Type B pancreatic cell (in vitro differentiated cells): ENCODE measurements around the gene ZAP70. TPM values are rescaled to one million over a fixed set of nuclear protein-coding genes. Genes with fewer than 3 reads are reported as not detected.

ENCODE experiments used
- DNase-seq: peaks from one replicate; pipeline ENCODE4 v3.0.0; 2021; ENCODE audit warnings: mixed read lengths; ENCODE audit not compliant: unreplicated experiment; ENCODE audit errors: extremely low spot score
- H3K27ac Mint-ChIP-seq: 2 replicates; pipeline ENCODE4 v1.8.0; 2021; ENCODE audit warnings: mild to moderate bottlenecking, mixed read lengths
- H3K27me3 Mint-ChIP-seq: 2 replicates; pipeline ENCODE4 v1.8.0; 2021; ENCODE audit warnings: mixed read lengths
- H3K36me3 Mint-ChIP-seq: 2 replicates; pipeline ENCODE4 v1.8.0; 2021; ENCODE audit warnings: mixed read lengths
- H3K4me1 Mint-ChIP-seq: one replicate; pipeline ENCODE4 v1.8.0; 2021; ENCODE audit warnings: mixed read lengths; ENCODE audit not compliant: unreplicated experiment
- H3K4me3 Mint-ChIP-seq: 2 replicates; pipeline ENCODE4 v1.8.0; 2021; ENCODE audit warnings: mild to moderate bottlenecking, mixed read lengths
- H3K9me3 Mint-ChIP-seq: 2 replicates; pipeline ENCODE4 v1.8.0; 2021; ENCODE audit warnings: mixed read lengths
- total RNA-seq: library from RNA; stranded (reverse); gene quantifications from 2 replicates; pipeline ENCODE4 v1.2.1, GENCODE V29; 2021; ENCODE audit warnings: low replicate concordance
- TF ChIP-seq, protein P1 (sequence below): fragments of 200-600 bp; sonication (generic); conservative IDR thresholded peaks from 2 replicates; pipeline ENCODE4 v1.5.0; 2021; ENCODE audit warnings: antibody characterized with exemption, mild to moderate bottlenecking

The ZAP70 gene
- total RNA-seq, 1 donor from 2014 or later, result 2.5 TPM

- Mint-ChIP-seq H3K27ac (peak overlapping the region; percentile 40), H3K4me3 (no peak overlapping the region), H3K27me3 (peaks cover 3% of the 10 kb centered on the region), H3K36me3 (no peaks in the 10 kb centered on the region), H3K9me3 (no peaks in the 10 kb centered on the region), H3K4me1 (peaks cover 37% of the 10 kb centered on the region)
- TF ChIP-seq, protein P1, sequence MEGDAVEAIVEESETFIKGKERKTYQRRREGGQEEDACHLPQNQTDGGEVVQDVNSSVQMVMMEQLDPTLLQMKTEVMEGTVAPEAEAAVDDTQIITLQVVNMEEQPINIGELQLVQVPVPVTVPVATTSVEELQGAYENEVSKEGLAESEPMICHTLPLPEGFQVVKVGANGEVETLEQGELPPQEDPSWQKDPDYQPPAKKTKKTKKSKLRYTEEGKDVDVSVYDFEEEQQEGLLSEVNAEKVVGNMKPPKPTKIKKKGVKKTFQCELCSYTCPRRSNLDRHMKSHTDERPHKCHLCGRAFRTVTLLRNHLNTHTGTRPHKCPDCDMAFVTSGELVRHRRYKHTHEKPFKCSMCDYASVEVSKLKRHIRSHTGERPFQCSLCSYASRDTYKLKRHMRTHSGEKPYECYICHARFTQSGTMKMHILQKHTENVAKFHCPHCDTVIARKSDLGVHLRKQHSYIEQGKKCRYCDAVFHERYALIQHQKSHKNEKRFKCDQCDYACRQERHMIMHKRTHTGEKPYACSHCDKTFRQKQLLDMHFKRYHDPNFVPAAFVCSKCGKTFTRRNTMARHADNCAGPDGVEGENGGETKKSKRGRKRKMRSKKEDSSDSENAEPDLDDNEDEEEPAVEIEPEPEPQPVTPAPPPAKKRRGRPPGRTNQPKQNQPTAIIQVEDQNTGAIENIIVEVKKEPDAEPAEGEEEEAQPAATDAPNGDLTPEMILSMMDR, result no peak
- no peak for DNase-seq
Observed at GRCh38 chr2:97715951-97716694, 2.7 kb downstream of the ZAP70 start.

DNA sequence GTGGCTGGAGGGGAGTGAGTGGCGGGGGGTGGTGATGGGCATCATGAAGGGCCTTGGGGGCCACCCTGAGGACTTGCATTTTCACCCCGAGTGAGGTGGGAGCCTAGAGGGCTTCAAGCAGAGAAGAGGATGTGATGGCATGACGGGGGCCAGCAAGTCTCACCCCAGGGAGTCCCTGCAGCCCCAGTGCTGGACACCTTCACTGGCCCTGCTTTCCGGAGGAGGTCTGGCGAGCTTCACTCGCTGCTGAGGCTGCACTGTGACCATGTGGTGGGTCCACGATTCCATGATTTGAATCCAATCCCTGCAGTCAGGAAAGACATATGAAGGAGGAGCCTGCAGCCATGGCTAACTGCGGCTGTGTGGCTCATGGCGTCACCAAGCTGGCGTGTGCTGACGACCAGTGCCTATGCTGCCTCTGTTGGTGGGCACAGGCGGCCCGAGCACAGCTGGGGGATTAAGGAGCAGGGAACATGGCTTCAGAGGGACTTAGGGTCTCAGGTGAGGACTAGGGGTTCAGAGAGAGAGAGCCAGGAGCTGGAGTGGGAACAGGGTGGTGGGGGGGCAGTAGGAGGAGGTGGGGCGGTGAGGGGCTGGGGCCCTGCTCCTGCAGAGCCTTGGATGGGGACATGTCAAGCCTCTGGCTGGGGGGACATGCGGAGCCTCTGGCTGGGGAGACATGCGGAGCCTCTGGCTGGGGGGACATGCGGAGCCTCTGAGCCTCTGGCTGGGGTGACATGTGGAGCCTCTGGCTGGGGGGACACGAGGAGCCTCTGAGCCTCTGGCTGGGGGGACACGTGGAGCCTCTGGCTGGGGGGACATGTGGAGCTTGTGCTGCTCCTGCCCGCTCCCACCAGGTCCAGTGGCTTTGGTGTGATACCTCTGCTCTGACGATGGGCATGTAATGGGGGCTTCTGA lies 3.6 kb downstream of the ZAP70 start:
- H3K27ac Mint-ChIP-seq, result no peak overlapping the region

DNA sequence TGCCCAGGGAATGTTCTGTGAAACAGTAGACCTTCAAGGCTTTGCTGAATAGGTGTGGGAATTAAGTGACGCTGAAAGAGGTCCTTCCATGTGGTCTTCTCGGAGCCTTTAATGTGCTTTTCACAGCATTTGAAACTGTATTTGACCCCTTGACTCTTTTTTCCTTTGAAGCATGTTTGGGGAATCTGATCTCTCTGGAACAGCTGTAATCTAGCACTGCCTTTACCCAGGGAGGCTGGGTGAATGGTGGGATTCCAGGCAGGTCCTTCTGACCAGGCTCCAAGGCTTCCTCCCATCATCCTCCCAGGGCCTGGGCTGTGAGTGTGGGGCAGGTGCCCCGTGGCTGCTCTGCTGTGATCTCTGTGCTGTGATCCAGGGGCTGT lies 4.2 kb downstream of the ZAP70 start:
- TF ChIP-seq, protein P1, result no peak
- no peak overlapping the region for H3K4me3 Mint-ChIP-seq
- no peaks in the 10 kb centered on the region for H3K9me3 Mint-ChIP-seq
- H3K27me3 Mint-ChIP-seq, result no peaks in the 10 kb centered on the region
- H3K4me1 Mint-ChIP-seq, result peaks cover 26% of the 10 kb centered on the region
- DNase-seq, result no peak
- H3K36me3 Mint-ChIP-seq, result no peaks in the 10 kb centered on the region
- H3K27ac Mint-ChIP-seq, result no peak overlapping the region

More for the DNA sequence above, 3.6 kb downstream of the ZAP70 start:
- Mint-ChIP-seq H3K27me3 (no peaks in the 10 kb centered on the region), H3K4me3 (no peak overlapping the region), H3K4me1 (peaks cover 31% of the 10 kb centered on the region), H3K36me3 (no peaks in the 10 kb centered on the region), H3K9me3 (no peaks in the 10 kb centered on the region)
- no peak for DNase-seq
- TF ChIP-seq, protein P1, result no peak

GRCh38 chr2:97718051-97718882 lies 4.9 kb downstream of the ZAP70 start:
- H3K4me3 Mint-ChIP-seq, result no peak overlapping the region
- H3K9me3 Mint-ChIP-seq, result no peaks in the 10 kb centered on the region
- no peak overlapping the region for H3K27ac Mint-ChIP-seq
- no peaks in the 10 kb centered on the region for H3K36me3 Mint-ChIP-seq
- H3K4me1 Mint-ChIP-seq, result peaks cover 24% of the 10 kb centered on the region
- no peaks in the 10 kb centered on the region for H3K27me3 Mint-ChIP-seq
- no peak for DNase-seq
- TF ChIP-seq, protein P1, result no peak

- H3K9me3 Mint-ChIP-seq, result no peaks in the 10 kb centered on the region
- H3K4me1 Mint-ChIP-seq, result peaks cover 17% of the 10 kb centered on the region
- H3K36me3 Mint-ChIP-seq, result no peaks in the 10 kb centered on the region
- H3K27ac Mint-ChIP-seq, result no peak overlapping the region
- no peak for DNase-seq
- no peak overlapping the region for H3K4me3 Mint-ChIP-seq
- no peaks in the 10 kb centered on the region for H3K27me3 Mint-ChIP-seq
- TF ChIP-seq, protein P1, result no peak
Observed at GRCh38 chr2:97718942-97719341, 5.6 kb downstream of the ZAP70 start.
